NCI-H1694 (cell line): ENCODE data around the gene PRDM10.
A peak's percentile ranks its signal among the peaks of the same experiment; 100 is the strongest.

Source experiments
- DNase-seq: peaks from one replicate; lab custom pipeline; 2025; lab: John Stamatoyannopoulos, UW

PRDM10 gene

DNA sequence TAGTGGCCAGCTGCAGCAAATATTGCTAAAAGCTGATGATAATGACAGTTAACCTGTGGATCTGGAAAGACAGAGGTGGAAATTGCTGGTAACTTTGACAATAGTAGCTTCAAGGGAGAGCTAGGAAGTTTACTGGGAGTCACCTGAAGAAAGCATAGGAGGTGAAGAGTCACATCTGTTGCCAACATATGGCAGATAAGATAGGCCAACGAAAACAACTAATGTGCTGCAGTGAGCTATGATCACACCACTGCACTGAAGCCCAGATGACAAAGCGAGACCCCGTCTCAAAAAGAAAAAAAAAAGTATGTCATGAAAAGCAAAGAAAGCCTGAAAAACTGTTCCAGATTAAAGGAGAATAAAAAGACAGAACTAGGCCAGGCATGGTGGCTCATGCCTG, 4.3 kb upstream of the PRDM10 start:
- DNase-seq = no peak

DNA sequence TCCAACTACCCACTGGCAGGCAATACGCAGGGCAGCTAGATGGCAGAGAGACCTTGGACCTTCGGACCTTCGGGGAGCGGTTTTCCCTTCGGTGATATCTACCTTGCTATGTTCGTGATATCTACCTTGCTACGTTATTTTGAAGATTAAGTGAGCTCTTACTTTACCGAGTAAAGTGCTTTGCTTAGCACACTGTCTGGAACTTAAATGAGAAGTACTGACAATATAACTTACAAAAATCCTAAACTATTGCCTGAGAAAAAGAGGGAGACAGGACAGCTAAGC, 1.0 kb upstream of the PRDM10 start:
- no peak for DNase-seq

DNA sequence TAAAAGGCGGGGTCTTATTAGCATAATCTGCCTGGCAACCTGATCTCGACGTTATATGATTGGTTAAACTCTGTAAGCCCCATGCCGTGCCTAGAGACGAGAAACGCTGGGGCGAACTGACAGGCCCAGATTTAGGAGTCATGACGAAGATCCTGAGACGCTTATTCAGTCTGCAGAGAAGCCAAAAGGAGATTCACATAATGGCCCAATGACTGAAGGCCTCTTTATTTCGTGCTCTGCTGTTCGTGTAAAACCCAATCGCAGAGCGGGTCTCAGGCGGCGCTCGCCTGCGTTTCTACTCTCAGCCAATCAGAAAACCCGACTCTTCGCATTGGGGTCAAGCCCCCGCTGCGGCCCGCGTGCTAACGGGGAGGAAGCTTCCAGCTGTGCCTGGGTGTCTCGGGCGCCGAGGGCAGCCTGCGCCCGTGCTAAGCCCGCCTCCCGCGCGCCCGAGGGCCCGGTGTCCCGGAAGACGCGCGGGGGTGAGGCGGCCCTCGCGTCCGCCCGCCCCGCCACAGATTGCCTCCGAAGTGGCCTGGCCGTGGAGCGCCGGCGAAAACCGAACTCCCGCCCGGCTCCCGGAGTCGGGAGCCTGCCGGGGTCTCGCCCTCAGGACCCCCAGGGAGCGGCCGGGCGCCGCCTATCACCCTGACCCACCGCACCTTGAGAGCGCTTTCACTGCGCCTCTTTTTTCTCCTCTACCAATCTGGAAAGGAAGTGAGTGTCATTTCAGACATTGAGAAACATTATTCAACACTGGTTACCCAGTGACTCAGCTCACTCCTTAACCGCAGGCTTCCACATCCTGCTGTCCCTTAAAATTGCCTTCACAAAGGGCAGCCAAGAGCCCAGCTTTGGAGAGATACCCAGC, 446 bp upstream of the PRDM10 start:
- DNase-seq = peak; percentile 91

DNA sequence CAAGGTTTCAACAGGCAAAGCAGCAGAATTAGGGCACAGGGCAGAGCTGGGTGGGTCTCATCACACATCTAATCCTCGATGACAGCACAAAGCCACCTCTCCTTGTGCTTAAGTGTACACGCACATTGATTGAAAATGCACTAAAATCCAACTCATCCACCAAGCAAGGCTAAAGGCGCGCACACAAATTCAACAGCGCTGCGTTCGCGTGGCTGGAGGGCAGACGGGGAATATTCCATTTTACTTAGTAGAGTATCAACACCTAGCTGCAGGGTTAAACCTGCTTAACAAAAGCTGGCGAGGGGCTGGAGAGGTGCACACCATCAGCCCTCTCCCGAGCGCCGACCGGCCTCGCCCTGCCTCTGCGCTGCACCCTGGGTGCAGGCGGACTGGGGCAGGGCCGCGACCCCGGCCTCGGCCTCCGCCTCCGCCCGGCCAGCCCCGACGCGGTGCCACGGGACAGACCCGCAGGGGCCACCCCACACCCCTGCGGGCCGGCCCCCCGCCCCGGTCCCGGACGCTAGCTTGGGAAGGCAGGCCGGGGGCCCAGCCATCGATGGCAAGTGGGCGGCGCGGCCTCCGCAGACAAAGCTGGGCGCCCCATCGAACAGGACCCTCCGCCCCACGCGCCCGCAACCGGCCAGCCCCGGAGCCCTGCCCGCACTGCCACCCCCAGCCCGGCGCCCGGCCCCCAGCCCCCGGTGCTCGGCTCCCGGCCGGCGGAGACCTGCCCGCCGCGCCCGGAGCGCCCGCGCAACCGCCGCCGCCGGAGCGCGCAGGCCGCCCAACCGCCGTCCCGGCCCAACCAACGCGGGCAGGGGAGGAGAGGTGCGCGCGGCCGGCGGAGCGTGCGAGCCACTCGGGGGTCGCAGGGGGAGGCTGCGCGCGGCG, 929 bp downstream of the PRDM10 start:
- DNase-seq = no peak

DNA sequence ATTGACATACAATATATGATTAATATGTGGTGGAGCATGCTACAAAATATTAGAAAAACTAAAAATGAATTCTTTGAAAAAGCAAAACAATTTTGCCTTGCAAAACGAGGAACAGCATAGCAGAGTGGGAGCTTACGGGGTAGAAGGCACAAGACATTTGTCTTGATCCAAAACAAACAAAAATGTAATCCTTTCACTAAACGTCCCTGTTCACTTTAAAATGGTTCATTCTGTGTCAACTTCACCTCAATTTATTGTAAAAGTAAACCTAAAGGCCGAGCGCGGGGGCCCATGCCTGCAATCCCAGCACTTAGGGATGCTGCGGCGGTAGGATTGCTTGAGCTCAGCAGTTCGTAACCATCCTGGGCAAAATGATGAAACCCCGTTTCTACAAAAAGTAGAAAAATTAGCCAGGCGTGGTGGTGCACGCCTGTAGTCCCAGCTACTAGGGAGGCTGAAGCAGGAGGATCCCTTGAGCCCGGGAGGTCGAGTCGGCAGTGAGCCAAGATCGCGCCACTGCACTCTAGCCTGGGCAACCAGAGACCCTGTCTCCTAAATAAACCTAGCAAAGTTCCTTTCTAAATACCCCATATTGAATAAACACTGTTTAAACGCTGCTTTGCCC, 2.0 kb downstream of the PRDM10 start:
- no peak for DNase-seq

DNA sequence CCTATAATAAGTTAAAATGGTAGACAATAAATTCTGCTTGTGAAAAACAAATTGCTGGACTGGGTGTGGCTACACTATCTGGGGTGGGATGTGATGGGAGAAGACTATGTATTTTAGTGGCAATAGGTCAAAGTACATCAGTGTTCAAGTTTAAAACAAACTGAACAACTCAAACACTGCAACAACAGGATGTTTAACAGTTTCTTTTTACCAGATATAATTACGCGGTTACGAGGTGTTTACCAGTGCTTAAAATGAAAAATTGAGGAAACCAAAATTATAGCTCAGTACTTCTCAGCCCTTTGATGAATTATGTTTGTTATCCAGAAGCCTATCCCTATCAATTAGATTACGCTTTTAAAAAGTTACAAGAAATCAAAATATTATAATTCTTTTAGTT, 3.2 kb downstream of the PRDM10 start:
- DNase-seq = no peak

DNA sequence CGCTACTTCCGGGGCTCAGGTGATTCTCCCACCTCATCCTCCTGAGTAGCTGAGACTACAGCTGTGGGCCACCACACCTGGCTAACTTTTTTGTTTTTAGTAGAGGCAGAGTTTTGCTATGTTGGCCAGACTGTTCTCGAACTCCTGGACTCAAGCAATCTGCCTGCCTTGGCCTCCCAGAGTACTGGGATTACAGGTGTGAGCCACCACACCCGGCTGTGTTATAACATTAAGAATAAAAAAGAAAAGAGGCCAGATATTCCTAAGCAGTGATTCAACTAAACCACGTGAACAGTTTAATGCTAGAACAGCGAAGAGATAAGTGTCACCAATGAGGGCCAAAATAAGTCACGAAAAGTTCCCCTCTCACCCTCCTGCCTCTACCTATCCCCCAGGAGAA, 3.7 kb downstream of the PRDM10 start:
- DNase-seq = no peak

DNA sequence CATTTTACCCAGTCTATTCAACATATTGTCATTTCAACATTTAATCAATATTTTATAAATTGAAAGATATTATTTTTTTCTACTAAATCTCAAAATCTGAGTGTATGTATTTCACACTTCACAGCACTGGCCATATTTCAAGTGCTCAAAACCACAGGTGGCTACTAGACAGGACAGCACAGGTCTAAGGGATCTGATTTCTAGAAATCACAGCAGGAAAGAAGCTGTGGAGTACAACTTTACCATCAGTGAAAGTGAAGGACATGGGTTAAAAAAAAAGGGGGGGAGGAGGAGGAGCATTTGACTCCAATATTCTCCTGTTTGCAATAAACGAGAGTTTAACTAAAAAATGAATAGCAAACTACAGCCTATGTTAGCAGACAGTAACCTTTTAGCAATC, 4.5 kb downstream of the PRDM10 start:
- no peak for DNase-seq

DNA sequence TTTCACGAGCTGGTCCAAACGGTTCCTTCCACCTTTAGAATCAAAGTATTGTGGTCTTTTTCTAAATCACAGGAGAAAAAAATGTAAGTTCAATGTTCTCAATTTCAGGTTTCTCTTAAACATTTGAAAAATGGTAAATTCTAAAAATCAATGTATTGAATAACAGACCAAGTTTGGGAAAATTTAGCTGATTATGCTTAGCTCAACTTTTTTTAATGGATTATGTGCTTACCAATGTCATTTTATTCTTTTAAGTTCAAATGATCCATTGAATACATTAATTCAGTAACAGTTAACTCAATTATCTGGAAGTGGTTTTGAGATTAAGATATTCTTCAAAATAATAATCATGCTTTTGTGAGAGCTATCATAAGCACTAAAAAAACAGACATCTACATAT, 5.1 kb downstream of the PRDM10 start:
- no peak for DNase-seq

DNA sequence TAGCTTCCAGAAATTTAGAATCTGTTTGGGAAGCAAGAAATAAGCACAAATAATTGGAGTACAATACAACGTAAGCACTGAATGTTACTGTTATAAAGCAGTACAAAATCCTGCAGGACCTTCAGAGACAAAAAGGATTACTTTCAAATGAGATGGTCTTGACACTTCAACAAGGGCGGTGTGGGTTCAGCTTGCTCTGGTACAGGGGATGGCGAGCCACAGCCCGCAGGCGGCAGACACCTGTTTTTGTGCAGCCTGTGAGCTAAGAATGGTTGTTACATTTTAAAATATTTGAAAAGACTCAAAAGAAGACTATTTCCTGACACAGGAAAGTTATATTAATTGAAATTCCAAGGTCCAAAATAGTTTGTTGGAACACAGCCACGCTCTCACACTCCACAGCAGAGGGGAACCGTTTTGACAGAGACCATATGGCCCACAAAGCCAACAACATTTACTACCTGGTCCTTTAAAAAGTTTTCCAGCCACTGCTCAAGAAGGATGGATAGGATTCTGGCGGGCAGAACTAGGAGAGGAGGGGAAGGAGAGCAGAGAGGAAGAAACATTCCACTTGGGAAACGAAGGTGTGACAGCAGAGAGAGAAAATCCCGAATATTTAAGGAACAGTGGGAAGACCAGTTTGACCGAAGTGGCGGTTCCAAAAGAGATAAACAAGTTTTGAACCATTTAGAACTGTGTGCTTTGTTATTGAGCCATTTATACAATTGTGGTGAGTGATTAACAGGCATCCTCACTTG, 6.3 kb downstream of the PRDM10 start:
- no peak for DNase-seq

DNA sequence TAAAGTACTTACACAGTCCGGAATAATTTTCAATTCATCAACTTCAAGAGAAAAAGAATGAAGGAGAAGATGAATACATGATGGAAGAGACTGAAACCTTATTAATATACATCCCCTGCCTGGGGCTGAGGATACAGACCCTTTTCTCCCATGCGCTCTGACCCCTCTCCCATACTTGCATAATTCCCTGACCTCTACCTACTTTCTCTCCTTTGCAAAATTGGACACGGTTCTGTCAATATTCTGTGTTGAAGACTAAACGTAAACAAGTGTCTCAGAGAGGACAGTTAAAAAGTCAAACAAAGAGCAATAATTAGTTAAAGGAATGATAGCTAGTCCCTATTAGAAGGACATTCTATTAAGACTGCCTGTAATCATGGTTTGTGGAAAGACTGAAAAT, 7.5 kb downstream of the PRDM10 start:
- no peak for DNase-seq

DNA sequence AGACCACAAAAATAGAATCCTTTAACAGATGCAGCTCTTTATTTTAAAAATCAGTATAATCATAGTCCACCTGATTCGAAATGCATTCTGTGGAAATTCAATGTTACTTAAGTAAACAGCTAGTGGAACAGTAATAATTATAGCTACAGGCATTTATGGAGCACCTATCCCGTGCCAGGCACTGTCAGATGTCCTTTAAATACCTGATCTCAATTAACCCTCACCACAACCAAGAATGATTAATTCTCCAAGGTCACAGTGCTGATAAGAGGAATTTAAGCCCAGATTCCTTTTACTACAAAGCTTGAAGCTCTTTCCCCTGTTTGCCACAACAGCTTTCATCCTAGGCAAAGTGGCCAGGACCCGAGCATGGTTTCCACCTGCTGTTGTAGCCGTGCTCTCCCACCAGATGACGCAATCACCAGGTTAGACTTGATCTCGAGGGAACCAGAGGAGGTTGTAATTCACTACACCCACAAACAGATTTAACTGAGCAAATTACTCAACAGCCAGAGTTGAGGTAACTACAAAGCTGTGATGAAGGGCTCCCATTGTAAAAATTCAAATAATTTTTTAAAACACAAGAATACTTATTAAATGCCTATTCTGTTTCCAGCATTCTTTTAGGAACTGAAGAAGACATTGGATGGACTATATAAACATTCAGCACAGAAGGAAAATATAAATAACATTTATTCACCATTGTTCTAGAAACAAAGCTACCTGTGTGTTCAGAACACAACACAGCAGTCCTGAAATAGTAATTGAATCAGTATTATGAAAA, 10.3 kb downstream of the PRDM10 start:
- no peak for DNase-seq

DNA sequence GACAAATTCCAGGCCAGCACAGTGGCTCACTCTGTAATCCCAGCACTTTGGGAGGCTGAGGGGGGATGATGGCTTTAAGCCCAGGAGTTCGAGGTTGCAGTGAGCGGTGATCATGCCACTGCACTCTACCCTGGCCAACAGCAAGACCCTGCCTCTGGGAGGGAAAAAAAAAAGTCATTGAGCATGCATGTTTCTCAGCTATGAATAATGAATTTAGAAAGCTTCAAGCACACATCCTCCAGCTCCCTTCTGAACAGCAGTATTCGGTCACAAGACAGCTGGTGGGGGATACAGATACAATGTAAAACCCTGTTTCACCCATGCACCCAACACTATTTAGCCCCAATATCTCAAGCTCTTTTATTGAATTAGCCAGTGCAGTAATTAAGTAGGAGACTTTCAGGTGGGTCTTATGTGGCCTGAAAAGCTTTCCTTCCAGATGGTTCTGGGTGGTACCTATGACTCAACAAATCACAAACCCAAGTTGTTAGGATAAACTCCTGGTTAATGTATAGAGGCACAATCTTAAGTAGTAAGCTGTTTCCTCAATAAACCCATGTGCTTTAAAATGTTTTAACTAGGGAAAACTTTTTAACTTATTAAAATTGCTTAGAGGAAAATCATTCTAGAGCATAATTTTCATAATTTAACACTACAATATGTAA, 13.4 kb downstream of the PRDM10 start:
- DNase-seq = no peak

DNA sequence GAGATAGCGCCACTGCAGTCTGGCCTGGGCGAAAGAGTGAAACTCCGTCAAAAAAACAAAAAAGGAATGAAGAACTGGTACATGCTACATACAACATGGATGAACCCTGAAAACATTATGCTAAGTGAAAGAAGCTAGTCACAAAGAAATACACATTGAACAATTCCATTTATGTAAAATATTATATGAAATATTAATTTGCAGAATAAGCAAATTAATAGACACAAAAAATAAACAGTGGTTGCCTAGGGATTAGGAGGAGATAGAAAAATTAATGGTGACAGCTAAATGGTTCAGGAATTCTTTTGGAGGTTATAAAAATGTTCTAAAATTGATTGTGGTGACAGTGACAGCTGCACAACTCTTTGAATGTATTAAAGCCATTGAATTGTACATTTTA, 14.7 kb downstream of the PRDM10 start:
- DNase-seq = no peak

DNA sequence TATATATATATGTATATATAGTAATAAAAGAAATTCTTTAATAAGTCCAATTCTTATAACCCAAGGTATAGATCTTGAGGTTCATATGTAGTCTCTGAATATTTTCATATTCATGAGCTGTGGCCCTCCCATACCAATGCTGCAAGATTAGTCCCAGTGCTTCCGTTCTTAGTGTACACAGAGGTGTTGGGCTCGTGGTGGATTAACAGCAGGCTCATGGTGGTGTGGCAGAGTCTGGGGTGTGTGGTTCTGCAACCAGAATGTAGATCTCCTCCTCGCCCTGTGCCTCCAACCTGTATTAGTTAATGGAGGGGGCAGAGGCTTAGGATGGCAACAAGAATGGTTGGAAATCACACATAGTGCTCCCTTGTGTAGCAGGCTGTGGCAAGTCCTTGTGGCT, 16.8 kb downstream of the PRDM10 start:
- DNase-seq = no peak

DNA sequence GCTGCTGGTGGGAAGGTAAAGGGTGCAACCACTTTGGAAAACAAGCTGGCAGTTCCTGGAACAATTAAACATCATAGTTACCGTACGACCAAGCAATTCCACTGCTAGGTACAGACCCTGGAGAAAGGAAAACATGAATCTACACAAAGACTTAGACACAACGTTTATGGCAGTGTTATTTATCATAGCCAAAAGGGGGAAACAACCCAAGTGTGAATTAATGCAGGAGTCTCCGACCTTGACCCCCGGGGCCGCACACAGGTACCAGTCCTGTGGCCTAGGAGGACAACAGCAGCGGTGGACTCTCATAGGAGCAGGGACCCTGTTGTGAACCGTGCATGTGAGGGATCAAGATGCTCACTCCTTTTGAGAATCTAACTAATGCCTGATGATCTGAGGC, 22.5 kb downstream of the PRDM10 start:
- no peak for DNase-seq

DNA sequence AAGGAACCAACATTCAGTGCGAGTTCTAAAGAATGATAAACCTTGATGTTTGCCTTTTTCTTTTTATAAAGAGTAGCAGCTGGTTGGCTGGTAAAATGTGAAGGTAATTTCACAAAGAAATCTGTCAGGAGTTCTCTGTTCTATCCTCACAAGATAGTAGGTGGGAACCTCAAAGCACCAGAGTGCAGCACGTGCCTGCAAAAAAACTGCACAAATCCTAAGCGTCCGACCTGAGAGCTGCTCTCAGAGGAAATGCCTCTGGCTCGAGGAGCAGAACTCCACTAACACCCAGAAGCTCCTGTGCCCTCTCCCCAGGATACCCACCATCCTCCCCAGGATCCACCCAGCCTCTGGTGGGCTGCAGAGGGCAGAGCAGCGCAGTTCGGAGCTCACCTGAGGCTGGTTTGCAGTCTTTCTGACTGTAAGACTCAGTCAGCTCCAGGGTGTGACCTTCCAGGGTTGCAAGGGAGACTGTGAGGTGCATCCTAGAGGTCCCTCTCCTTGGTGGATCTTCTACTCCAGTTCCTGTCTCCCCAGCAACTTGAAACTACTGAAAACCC, 23.5 kb downstream of the PRDM10 start:
- DNase-seq = no peak

DNA sequence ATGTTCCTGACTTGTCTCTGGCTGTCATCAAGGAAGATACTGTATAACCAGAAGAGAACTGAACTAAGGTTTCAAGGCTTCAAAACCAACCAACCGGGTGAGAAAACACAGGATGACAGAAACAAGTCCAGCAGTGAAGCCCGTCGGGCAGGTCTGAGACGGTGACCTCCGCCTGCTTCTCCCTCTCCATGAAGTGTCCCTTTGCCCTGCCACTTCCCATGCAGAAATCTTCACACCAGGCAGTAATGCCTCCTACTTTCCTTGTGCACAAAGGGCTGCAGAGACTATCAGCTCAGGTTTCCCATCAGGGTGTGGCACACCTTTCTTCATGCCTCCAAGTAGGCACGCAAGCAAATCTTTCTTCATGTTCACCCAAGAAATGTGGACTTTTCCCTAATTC, 24.2 kb downstream of the PRDM10 start:
- no peak for DNase-seq

DNA sequence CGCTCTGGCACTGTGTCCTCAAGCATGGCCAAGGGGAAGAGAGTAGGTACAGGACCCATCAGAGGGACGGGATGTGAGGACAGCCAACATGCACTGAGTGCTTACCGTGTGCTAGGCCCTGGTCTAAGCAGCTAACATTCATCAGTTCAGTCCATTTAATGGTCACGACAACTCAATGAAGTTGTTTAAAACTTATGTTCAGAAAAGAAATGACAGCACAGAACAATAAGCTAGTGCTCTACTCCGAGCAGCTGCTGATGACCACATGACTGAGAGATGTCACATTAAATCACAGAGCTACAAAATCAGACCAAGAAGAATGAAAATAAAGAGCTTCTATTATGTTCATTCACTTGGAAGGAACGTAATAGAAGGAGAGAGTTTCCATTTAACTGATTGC, 26.3 kb downstream of the PRDM10 start:
- DNase-seq = no peak

DNA sequence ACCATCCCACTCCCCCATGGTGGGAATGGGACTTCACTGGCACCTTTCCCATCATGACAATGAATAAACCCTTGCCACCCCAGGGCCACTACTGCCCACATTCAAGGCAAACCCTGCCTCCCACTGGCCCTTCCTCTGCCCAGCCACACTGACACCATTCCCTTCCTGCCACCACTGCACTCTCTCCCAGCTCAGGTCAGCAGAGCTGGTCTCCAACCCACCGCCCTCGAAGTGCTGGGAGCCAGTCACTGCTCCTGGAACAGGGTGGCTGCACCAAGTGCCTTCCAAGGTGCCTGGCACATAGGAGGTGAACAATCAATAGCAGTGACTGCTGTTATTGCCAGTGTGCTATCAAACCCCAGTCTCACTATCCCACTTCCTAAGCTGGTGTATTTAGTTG, 27.1 kb downstream of the PRDM10 start:
- no peak for DNase-seq

DNA sequence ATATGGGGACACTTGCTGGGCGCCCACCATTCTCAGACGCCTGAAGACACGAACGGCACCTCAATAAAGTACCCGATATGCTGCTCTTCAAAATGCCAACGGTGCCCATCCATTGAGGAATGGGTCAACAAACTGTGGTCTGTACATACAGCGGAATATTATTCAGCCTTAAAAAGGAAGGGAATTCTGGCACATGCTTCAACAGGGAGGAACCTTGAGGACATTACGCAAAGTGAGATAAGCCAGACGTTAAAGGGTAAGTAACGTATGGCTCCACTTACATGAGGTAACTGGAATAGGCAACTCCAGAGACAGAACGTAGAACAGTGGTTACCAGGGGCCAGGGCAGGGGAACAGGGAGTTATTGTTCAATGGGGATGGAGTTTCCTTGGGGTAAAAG, 28.0 kb downstream of the PRDM10 start:
- DNase-seq = no peak
